Cardiac fibroblast (primary cell): Measurements from ENCODE around the gene KCNH4.

Experiments
- DNase-seq, 2 donors: peaks; one replicate each; pipeline versions ENCODE4 v3.0.0 to v3.0.0-alpha.2; 2010; ENCODE audit warnings: low read depth in 2 of 2
- H3K4me3 ChIP-seq, 2 donors: replicated peaks in 1 of 2; 1 replicate in 1 of 2; 2 replicates in 1 of 2; pipeline ENCODE4 v1.5.1; 2011; ENCODE audit warnings: low read depth in 2 of 2, low read length in 2 of 2, mild to moderate bottlenecking in 2 of 2, moderate library complexity in 1 of 2
- CTCF ChIP-seq: IDR thresholded peaks from one replicate; pipeline ENCODE4 v1.5.1; 2011; ENCODE audit warnings: low read depth, mild to moderate bottlenecking, low read length, inconsistent platforms

Gene KCNH4

DNA sequence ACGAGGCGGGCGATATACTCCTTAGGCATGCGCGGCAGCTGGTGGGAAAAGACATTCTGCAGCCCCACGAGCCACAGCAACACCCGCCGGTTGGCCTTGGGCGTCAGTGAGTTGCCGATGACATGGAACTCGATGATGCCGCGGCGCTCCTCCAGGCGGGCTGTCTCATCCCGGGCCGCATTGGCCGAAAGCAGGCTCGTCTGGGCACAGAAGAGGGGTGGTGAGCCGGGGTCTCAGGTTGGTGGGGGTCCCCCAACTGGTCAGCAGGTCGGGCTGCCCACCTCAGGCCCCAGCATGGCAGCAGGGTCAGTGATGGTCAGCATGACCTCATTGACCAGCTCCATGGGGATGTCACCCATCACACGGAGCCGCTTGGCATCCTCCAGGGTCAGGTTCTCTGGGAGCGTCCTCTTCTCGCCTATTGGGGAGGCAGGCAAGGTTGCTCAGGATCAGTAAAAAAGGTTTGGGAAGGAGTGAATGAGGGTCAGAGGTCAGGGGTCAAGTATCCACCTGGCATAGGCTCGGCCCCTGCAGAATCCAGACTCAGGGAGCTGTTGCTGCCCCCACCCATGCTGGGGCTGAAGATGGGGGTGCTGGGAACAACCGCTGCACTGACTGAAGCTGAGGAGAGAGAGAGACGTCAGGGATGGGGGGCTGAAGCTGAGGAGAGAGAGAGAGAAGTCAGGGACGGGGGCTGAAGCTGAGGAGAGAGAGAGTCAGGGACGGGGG, 63.4 kb downstream of the KCNH4 start:
- TF ChIP-seq CTCF: no peak
- no peak overlapping the region for H3K4me3 ChIP-seq
- no peak for DNase-seq

- H3K4me3 ChIP-seq: no peak overlapping the region
- peak; percentile 86 for TF ChIP-seq CTCF
- DNase-seq: peak; percentile 88
These were observed 64.1 kb downstream of the KCNH4 start for GRCh38 chr17:42116705-42117396.

GRCh38 chr17:42114118-42114517, 66.8 kb downstream of the KCNH4 start:
- H3K4me3 ChIP-seq: no peak overlapping the region
- no peak for DNase-seq
- TF ChIP-seq CTCF: no peak

DNA sequence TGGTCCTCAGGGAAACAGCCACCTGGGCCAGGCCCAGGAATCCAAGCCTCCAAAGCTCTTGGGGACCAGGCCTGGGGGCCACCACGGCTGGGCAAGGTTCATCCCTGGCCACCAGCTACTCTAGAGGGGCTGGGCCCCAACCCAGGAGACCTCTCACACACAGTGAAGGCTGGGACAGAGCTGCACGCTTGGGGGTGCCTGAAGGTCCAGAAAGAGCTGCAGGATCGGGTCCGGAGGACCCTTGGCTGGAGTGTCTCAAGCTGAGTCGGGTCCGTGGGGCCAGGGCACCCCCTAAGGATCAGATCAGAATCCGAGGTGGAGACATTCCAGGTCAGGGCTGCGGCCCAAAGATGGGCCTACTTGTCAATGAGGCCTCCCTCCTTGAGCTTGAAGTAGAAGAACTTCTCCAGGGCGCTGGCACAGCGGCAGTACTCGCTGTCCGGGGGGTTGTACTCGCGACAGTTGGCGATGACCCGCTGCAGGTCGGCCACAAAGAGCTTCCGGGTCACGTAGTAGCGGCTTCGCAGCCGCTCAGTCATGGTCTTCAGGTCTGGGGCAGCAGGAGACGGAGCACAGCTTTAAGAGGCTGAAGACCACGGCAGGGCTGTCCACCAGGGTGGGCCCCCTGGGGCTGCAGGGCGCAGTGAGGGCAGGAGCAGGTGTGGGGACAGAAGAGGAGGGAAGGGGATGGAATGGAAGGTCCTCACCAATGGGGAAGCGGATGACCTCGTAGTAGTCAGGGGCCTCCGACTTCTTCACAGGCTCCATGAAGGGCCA, 67.5 kb downstream of the KCNH4 start:
- no peak for TF ChIP-seq CTCF
- no peak for DNase-seq
- no peak overlapping the region for H3K4me3 ChIP-seq

GRCh38 chr17:42112552-42113176, 68.3 kb downstream of the KCNH4 start, which contains the start of gene DHX58:
TSS of gene DHX58 (minus strand) at chr17:42112714. CDS start at chr17:42111892, 822 bp downstream.
- TF ChIP-seq CTCF: no peak
- H3K4me3 ChIP-seq: peak within 1 kb of the TSS; percentile 51 to 58
- peak; percentile 84 to 90 for DNase-seq

- H3K4me3 ChIP-seq: peak overlapping the region; percentile 51 to 58
- TF ChIP-seq CTCF: no peak
- peak; percentile 41 to 58 for DNase-seq
These were observed 68.9 kb downstream of the KCNH4 start for GRCh38 chr17:42111871-42112551.
